DOHH2 (cell line): ENCODE measurements around the gene GOLGA6L10.
"Not testable (repeated sequence)": the region's sequence is repeated elsewhere in the genome, so short reads cannot be mapped to it uniquely, and the experiment has no call there.

Source experiments
- H3F3A ChIP-seq: fragments of 200-600 bp; sonication (generic), shearing (Covaris generic); 2 replicates; pipeline ENCODE4 v1.6.0; 2016; ENCODE audit warnings: antibody characterized with exemption, mild to moderate bottlenecking; ENCODE audit not compliant: control insufficient read depth, insufficient read depth
- H3K27ac ChIP-seq: fragments of 200-600 bp; sonication (generic); 2 replicates; pipeline ENCODE4 v1.5.1; 2014; ENCODE audit warnings: low read depth, mild to moderate bottlenecking, low read length, moderate library complexity
- H3K27me3 ChIP-seq: fragments of 200-600 bp; sonication (generic); 2 replicates; pipeline ENCODE4 v1.6.1; 2014; ENCODE audit warnings: mild to moderate bottlenecking, low read length, mixed read lengths; ENCODE audit not compliant: control insufficient read depth
- H3K36me3 ChIP-seq: fragments of 200-600 bp; sonication (generic); 2 replicates; pipeline ENCODE4 v1.6.1; 2014; ENCODE audit warnings: mild to moderate bottlenecking, low read length, moderate library complexity, mixed read lengths; ENCODE audit not compliant: control insufficient read depth
- H3K4me1 ChIP-seq: fragments of 200-600 bp; sonication (generic); 2 replicates; pipeline ENCODE4 v1.6.1; 2014; ENCODE audit warnings: mild to moderate bottlenecking, low read length, mixed read lengths; ENCODE audit not compliant: control insufficient read depth
- H3K4me2 ChIP-seq: fragments of 200-600 bp; sonication (generic); 2 replicates; pipeline ENCODE4 v1.6.0; 2014; ENCODE audit warnings: mild to moderate bottlenecking, low read length, moderate library complexity
- H3K4me3 ChIP-seq: fragments of 200-600 bp; sonication (generic); 2 replicates; pipeline ENCODE4 v1.5.1; 2014; ENCODE audit warnings: mild to moderate bottlenecking, low read length, mixed read lengths
- H3K79me2 ChIP-seq: fragments of 200-600 bp; sonication (generic); 2 replicates; pipeline ENCODE4 v1.6.1; 2014; ENCODE audit warnings: mild to moderate bottlenecking, low read length, mixed read lengths; ENCODE audit not compliant: control insufficient read depth
- H3K9me2 ChIP-seq: fragments of 200-600 bp; sonication (generic); replicated peaks from 2 replicates; pipeline ENCODE4 v1.6.1; 2014; ENCODE audit warnings: mild to moderate bottlenecking, low read length, mixed read lengths; ENCODE audit not compliant: control insufficient read depth
- H3K9me3 ChIP-seq: fragments of 200-600 bp; sonication (generic); 2 replicates; pipeline ENCODE4 v1.6.1; 2014; ENCODE audit warnings: antibody characterized with exemption, low read length, mixed read lengths; ENCODE audit not compliant: control insufficient read depth, insufficient read depth
- H4K20me1 ChIP-seq: fragments of 200-600 bp; sonication (generic); 2 replicates; pipeline ENCODE4 v1.6.0; 2014; ENCODE audit warnings: low read depth, mild to moderate bottlenecking, antibody characterized with exemption, low read length, moderate library complexity; ENCODE audit not compliant: control insufficient read depth, insufficient read depth

GOLGA6L10 gene

GRCh38 chr15:82337051-82337450, 12.2 kb downstream of the GOLGA6L10 start:
- H3K9me3 ChIP-seq, H3K4me2 ChIP-seq: not testable (repeated sequence)

GRCh38 chr15:82336180-82336647, 13.1 kb downstream of the GOLGA6L10 start:
- H3K27me3 ChIP-seq, H3K4me3 ChIP-seq, H3K4me2 ChIP-seq, H3K9me2 ChIP-seq, H4K20me1 ChIP-seq, H3K79me2 ChIP-seq, H3K36me3 ChIP-seq, H3K4me1 ChIP-seq, H3F3A ChIP-seq, H3K27ac ChIP-seq, H3K9me3 ChIP-seq: not testable (repeated sequence)

More at GRCh38 chr15:82337051-82337450, 12.2 kb downstream of the GOLGA6L10 start:
- not testable (repeated sequence) for H3F3A ChIP-seq, H3K79me2 ChIP-seq, H3K4me3 ChIP-seq, H4K20me1 ChIP-seq, H3K36me3 ChIP-seq, H3K9me2 ChIP-seq, H3K27ac ChIP-seq, H3K27me3 ChIP-seq, H3K4me1 ChIP-seq

- H3K4me2 ChIP-seq, H3K9me2 ChIP-seq, H3K79me2 ChIP-seq, H3K4me1 ChIP-seq, H3K36me3 ChIP-seq, H3K4me3 ChIP-seq, H3K27ac ChIP-seq, H3F3A ChIP-seq, H3K27me3 ChIP-seq, H4K20me1 ChIP-seq, H3K9me3 ChIP-seq: not testable (repeated sequence)
Observed at GRCh38 chr15:82335006-82335405, 14.3 kb downstream of the GOLGA6L10 start.

- not testable (repeated sequence) for H3K9me3 ChIP-seq, H3K4me2 ChIP-seq, H4K20me1 ChIP-seq, H3K36me3 ChIP-seq, H3K4me1 ChIP-seq, H3K27ac ChIP-seq, H3K9me2 ChIP-seq, H3K4me3 ChIP-seq, H3K27me3 ChIP-seq, H3K79me2 ChIP-seq, H3F3A ChIP-seq
Observed at GRCh38 chr15:82334554-82334932, 14.7 kb downstream of the GOLGA6L10 start.

GRCh38 chr15:82333603-82334553, 15.4 kb downstream of the GOLGA6L10 start:
- not testable (repeated sequence) for H3K4me3 ChIP-seq, H3K79me2 ChIP-seq, H4K20me1 ChIP-seq, H3K9me2 ChIP-seq, H3K27ac ChIP-seq, H3K4me2 ChIP-seq, H3K4me1 ChIP-seq, H3K27me3 ChIP-seq, H3K9me3 ChIP-seq, H3K36me3 ChIP-seq, H3F3A ChIP-seq

GRCh38 chr15:82332711-82333602, 16.3 kb downstream of the GOLGA6L10 start:
- H3K27ac ChIP-seq, H3K4me2 ChIP-seq: not testable (repeated sequence)

GRCh38 chr15:82331576-82332304, 17.5 kb downstream of the GOLGA6L10 start:
- H3K27ac ChIP-seq, H4K20me1 ChIP-seq, H3K4me3 ChIP-seq, H3K36me3 ChIP-seq, H3K9me2 ChIP-seq, H3K9me3 ChIP-seq, H3F3A ChIP-seq, H3K79me2 ChIP-seq, H3K27me3 ChIP-seq, H3K4me2 ChIP-seq, H3K4me1 ChIP-seq: not testable (repeated sequence)

More at GRCh38 chr15:82332711-82333602, 16.3 kb downstream of the GOLGA6L10 start:
- H3K4me3 ChIP-seq, H3K36me3 ChIP-seq, H3F3A ChIP-seq, H4K20me1 ChIP-seq, H3K9me3 ChIP-seq, H3K9me2 ChIP-seq, H3K79me2 ChIP-seq, H3K4me1 ChIP-seq, H3K27me3 ChIP-seq: not testable (repeated sequence)
